HG03432 (cell line): ENCODE data around the gene ERICH6B.

Experiments used
- ATAC-seq: cut with Tn5 transposase; IDR thresholded peaks from one replicate; pipeline ENCODE4 v1.9.1; 2021; ENCODE audit warnings: mild to moderate bottlenecking, moderate library complexity; ENCODE audit not compliant: unreplicated experiment

ERICH6B gene

DNA sequence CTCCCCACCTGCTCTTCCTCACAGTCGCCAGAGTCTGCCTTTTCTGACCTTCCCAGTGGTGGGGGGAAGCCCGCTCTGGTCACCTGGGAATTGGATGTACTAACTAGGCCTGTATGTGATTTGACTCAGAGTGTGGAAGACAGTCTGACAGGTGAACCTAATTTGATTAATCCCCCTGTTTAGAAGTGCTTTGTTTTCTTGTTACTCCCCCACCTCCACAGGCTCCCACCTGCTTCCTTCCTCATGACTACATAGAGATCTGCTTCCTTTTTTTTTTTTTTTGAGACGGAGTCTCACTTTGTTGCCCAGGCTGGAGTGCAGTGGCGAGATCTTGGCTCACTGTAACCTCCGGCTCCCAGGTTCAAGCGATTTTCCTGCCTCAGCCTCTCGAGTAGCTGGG lies 106.8 kb downstream of the ERICH6B start:
- no peak for ATAC-seq

GRCh38 chr13:45506811-45507210 lies 108.7 kb downstream of the ERICH6B start:
- ATAC-seq = no peak

- ATAC-seq = no peak
These were observed 111.9 kb downstream of the ERICH6B start for GRCh38 chr13:45503658-45504057.

GRCh38 chr13:45501175-45501526 lies 114.4 kb downstream of the ERICH6B start:
- ATAC-seq = no peak

GRCh38 chr13:45500492-45501174 lies 114.9 kb downstream of the ERICH6B start:
- no peak for ATAC-seq

GRCh38 chr13:45496942-45497341 lies 118.6 kb downstream of the ERICH6B start:
- ATAC-seq = no peak

- ATAC-seq = no peak
These were observed 123.0 kb downstream of the ERICH6B start for GRCh38 chr13:45492538-45492937.
